ENCODE results near the gene SHISA5. TPM values are rescaled to one million over a fixed set of nuclear protein-coding genes. Genes with fewer than 3 reads are reported as not detected.

Gene SHISA5
- total RNA-seq, 1 donor from 2014 or later = 32.4 TPM

DNA sequence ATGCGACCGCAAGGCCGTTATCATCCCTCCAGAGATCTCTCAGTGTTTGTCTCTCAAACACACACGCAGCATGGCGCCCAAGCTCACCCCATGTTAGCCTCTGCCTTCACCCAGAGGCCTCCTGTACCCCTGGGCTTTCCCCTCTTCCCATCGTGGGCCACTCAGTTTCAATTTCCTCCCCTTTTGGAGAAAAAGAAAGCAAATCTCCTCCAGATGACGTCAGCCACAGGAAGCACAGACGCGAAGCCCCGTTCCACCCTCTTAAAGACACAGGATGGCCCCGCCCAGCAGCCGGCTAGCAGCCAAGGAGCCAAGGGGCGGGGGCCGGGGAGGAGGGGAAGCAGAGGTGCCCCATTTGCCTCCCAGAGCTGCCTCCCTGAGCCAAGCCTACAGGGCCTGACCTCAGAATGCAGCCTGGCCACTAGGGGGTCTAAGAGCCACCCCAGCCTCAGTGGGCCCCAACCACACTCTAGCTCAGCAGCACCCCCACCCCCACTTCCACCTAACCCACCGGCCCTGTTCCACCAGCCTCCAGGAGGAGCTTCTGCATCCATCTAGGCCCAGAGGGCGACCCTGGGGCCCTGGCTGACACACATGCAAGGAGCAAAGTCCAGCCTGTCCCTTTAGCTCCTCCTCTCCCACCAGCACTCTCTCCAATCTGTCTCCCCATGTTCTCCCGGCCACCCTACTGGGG is 30.9 kb downstream of the SHISA5 start:
- Histone ChIP-seq H3K9me3 (ENCODE audit: control insufficient read depth in 3 of 3, low read length in 3 of 3) (no peaks in the 10 kb centered on the region), H3K27ac (ENCODE audit: low read depth, low read length) (peak overlapping the region; percentile 87), H3K4me1 (ENCODE audit: control insufficient read depth in 3 of 3, insufficient read depth in 3 of 3, low read length in 3 of 3) (peaks cover 27 to 40% (median 33%) of the 10 kb centered on the region in 3 donors), H3K9ac (ENCODE audit: low read depth in 1 of 3, low read length in 3 of 3) (peak overlapping the region; percentile 72 to 90 (median 89)), H3K36me3 (ENCODE audit: control insufficient read depth in 3 of 3, insufficient read depth in 3 of 3, low read length in 3 of 3) (peaks cover 8 to 18% (median 13%) of the 10 kb centered on the region in 3 donors), H3K4me3 (ENCODE audit: low read length in 3 of 3) (peak overlapping the region; percentile 74 to 97 (median 92)), H3K27me3 (ENCODE audit: control insufficient read depth in 3 of 3, insufficient read depth in 3 of 3, low read length in 3 of 3) (no peaks in the 10 kb centered on the region)

DNA sequence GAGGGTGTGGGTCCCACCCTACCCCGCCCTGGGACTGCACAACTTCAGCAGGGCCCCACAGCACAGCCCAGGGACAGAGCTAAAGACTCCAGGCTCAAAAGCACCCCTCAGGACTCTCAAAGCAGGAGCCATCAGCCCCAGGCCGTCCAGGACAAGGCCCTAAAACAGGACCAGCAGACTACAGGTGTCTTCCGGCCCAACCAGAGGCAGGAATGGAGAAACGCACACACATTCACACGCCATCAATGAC is 31.4 kb downstream of the SHISA5 start:
- Histone ChIP-seq H3K4me3 (ENCODE audit: low read length in 3 of 3) (peak overlapping the region; percentile 74 to 97 (median 92)), H3K9me3 (ENCODE audit: control insufficient read depth in 3 of 3, low read length in 3 of 3) (no peaks in the 10 kb centered on the region), H3K9ac (ENCODE audit: low read depth in 1 of 3, low read length in 3 of 3) (peak overlapping the region; percentile 72 to 90 (median 89)), H3K27me3 (ENCODE audit: control insufficient read depth in 3 of 3, insufficient read depth in 3 of 3, low read length in 3 of 3) (no peaks in the 10 kb centered on the region), H3K4me1 (ENCODE audit: control insufficient read depth in 3 of 3, insufficient read depth in 3 of 3, low read length in 3 of 3) (peaks cover 32 to 45% (median 38%) of the 10 kb centered on the region in 3 donors), H3K27ac (ENCODE audit: low read depth, low read length) (peak overlapping the region; percentile 87), H3K36me3 (ENCODE audit: control insufficient read depth in 3 of 3, insufficient read depth in 3 of 3, low read length in 3 of 3) (peaks cover 13 to 18% (median 17%) of the 10 kb centered on the region in 3 donors)

DNA sequence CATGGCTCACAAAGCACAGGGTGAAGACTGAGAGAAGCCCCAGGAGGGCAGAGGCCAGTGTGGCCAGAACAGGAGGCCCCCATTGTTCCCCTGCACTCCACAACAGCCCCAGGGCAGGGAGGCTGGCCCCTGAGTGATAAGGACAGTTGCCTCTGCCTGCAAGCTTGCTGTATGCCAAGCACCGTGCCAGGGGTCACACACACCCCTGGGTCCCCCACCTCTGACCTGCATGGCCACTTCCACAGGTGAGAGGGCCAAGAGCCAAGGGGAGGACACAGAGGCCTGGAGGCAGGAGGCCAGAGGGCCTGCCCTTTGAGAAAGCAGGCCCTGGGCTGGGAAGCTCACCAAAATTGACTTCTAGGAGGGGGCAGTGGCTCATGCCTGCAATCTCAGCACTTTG is 33.7 kb downstream of the SHISA5 start:
- Histone ChIP-seq H3K9ac (ENCODE audit: low read depth in 1 of 3, low read length in 3 of 3) (peak overlapping the region in 2 of 3 donors; percentile 32 to 60), H3K27me3 (ENCODE audit: control insufficient read depth in 3 of 3, insufficient read depth in 3 of 3, low read length in 3 of 3) (no peaks in the 10 kb centered on the region), H3K9me3 (ENCODE audit: control insufficient read depth in 3 of 3, low read length in 3 of 3) (no peaks in the 10 kb centered on the region), H3K4me3 (ENCODE audit: low read length in 3 of 3) (no peak overlapping the region), H3K36me3 (ENCODE audit: control insufficient read depth in 3 of 3, insufficient read depth in 3 of 3, low read length in 3 of 3) (peaks cover 18 to 25% (median 23%) of the 10 kb centered on the region in 3 donors), H3K4me1 (ENCODE audit: control insufficient read depth in 3 of 3, insufficient read depth in 3 of 3, low read length in 3 of 3) (peaks cover 51 to 66% (median 60%) of the 10 kb centered on the region in 3 donors), H3K27ac (ENCODE audit: low read depth, low read length) (no peak overlapping the region)

DNA sequence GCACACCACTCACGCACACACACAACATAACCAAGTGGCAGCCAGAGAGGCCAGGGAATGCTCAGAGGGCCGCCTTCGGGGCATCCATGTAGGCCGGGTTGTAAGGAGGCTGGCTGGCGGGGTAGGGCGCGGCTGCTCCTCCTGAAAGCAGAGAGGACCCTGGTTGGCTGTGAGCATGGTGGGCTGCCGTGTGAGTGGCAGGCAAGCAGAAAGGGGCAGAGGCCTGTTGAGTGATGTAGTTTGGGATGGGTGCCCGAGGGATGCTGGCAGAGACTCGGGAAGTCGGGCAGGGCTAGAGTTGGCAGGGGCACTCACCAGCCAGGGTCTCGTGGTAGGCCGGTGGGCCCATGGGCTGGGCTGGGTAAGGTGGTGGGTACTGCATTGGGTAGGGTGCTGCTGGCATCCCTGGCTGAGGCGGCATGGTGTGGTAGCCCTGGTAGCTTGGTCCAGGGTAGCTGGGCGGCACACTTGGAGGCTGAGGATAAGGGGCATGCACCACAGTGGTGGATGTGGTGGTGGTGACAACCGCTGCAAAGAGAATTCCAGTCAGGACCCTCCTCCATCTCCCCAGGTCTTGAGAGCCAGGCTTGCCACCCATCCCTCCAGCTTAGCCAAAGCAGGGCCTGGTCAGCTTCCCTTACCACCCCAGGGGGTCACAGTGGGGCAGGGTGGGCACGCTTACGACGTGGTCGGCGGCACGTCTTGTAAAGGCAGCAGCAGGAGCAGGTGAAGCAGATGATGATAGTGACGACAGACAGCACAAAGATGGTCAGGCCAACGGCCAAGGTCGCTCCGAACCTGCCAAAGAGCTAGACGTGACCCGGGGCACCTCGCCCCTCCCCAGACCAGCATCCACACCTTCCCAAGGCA is 34.7 kb downstream of the SHISA5 start:
- peaks cover 18 to 27% (median 23%) of the 10 kb centered on the region in 3 donors for H3K36me3 ChIP-seq (ENCODE audit: control insufficient read depth in 3 of 3, insufficient read depth in 3 of 3, low read length in 3 of 3)
- H3K27me3 ChIP-seq (ENCODE audit: control insufficient read depth in 3 of 3, insufficient read depth in 3 of 3, low read length in 3 of 3) = no peaks in the 10 kb centered on the region
- no peaks in the 10 kb centered on the region for H3K9me3 ChIP-seq (ENCODE audit: control insufficient read depth in 3 of 3, low read length in 3 of 3)
- no peak overlapping the region for H3K27ac ChIP-seq (ENCODE audit: low read depth, low read length)
- peaks cover 57 to 74% (median 69%) of the 10 kb centered on the region in 3 donors for H3K4me1 ChIP-seq (ENCODE audit: control insufficient read depth in 3 of 3, insufficient read depth in 3 of 3, low read length in 3 of 3)
- peak overlapping the region in 2 of 3 donors; percentile 12 to 25 for H3K9ac ChIP-seq (ENCODE audit: low read depth in 1 of 3, low read length in 3 of 3)
- peak overlapping the region in 1 of 3 donors; percentile 13 for H3K4me3 ChIP-seq (ENCODE audit: low read length in 3 of 3)

DNA sequence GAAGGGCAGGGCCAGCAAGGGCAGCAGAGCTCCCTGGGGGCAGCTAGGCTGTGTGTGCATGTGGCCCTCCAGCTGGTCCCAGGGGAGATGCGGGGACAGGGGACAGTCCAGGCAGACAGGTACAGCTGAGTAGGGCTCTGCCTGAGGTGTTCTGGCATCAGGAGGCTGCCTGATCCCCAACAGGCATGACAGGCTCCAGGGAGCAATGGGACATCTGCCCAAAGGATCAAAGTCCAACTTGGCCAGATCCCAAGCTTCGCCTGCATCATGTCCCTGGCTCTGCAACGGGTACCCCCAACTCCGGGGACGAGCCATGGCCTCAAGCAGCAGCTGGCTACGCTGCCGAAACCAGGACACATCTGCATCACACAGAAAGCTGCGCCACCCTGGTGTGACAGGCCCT is 35.6 kb downstream of the SHISA5 start:
- no peak overlapping the region for H3K4me3 ChIP-seq (ENCODE audit: low read length in 3 of 3)
- H3K27me3 ChIP-seq (ENCODE audit: control insufficient read depth in 3 of 3, insufficient read depth in 3 of 3, low read length in 3 of 3) = no peaks in the 10 kb centered on the region
- no peaks in the 10 kb centered on the region for H3K9me3 ChIP-seq (ENCODE audit: control insufficient read depth in 3 of 3, low read length in 3 of 3)
- peaks cover 54 to 70% (median 67%) of the 10 kb centered on the region in 3 donors for H3K4me1 ChIP-seq (ENCODE audit: control insufficient read depth in 3 of 3, insufficient read depth in 3 of 3, low read length in 3 of 3)
- peak overlapping the region; percentile 100 for H3K27ac ChIP-seq (ENCODE audit: low read depth, low read length)
- peaks cover 19 to 29% (median 23%) of the 10 kb centered on the region in 3 donors for H3K36me3 ChIP-seq (ENCODE audit: control insufficient read depth in 3 of 3, insufficient read depth in 3 of 3, low read length in 3 of 3)
- H3K9ac ChIP-seq (ENCODE audit: low read depth in 1 of 3, low read length in 3 of 3) = peak overlapping the region; percentile 16 to 91 (median 57)

DNA sequence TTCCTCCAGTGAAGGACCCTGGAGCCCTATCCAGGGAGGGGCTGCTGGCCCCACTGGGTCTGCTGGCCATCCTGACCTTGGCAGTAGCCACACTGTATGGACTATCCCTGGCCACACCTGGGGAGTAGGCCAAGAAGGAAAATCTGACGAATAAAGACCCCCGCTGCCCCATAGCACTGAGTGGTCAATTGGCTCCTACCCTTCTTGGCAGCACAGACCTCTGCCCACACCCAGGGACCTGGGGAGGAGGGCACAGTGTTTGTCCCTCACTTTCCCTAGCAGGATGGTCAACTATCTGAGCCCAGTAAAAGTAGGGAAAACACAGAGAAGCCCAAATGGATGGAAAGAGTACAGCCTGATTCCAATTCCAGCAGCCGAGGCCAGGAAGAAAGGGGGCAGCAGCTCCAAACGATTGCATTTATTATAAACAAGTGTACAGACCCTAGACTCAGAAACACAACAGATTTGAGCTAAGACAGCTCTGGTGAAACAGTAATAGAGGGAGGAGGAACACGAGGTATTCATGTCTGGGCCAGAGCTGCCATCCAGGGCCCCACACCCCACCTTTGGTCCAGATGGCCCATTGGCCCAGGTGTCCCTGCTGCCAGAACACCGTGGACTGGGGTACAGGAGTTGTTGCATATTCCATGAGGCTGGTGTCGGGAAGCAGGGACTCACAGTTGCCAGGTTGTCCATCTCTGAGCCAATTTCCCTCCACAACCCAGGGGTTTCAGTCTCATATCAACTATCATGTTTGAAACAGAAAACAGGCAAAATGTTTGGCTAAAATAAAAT is 36.3 kb downstream of the SHISA5 start:
- Histone ChIP-seq H3K36me3 (ENCODE audit: control insufficient read depth in 3 of 3, insufficient read depth in 3 of 3, low read length in 3 of 3) (peaks cover 19 to 29% (median 23%) of the 10 kb centered on the region in 3 donors), H3K27me3 (ENCODE audit: control insufficient read depth in 3 of 3, insufficient read depth in 3 of 3, low read length in 3 of 3) (no peaks in the 10 kb centered on the region), H3K27ac (ENCODE audit: low read depth, low read length) (peak overlapping the region; percentile 100), H3K4me3 (ENCODE audit: low read length in 3 of 3) (peak overlapping the region; percentile 84 to 90 (median 88)), H3K9me3 (ENCODE audit: control insufficient read depth in 3 of 3, low read length in 3 of 3) (no peaks in the 10 kb centered on the region), H3K4me1 (ENCODE audit: control insufficient read depth in 3 of 3, insufficient read depth in 3 of 3, low read length in 3 of 3) (peaks cover 52 to 65% (median 62%) of the 10 kb centered on the region in 3 donors), H3K9ac (ENCODE audit: low read depth in 1 of 3, low read length in 3 of 3) (peak overlapping the region; percentile 91 to 98 (median 92))

GRCh38 chr3:48467110-48467454 is 36.9 kb downstream of the SHISA5 start:
- Histone ChIP-seq H3K9ac (ENCODE audit: low read depth in 1 of 3, low read length in 3 of 3) (peak overlapping the region; percentile 91 to 98 (median 92)), H3K36me3 (ENCODE audit: control insufficient read depth in 3 of 3, insufficient read depth in 3 of 3, low read length in 3 of 3) (peaks cover 19 to 29% (median 23%) of the 10 kb centered on the region in 3 donors), H3K27me3 (ENCODE audit: control insufficient read depth in 3 of 3, insufficient read depth in 3 of 3, low read length in 3 of 3) (no peaks in the 10 kb centered on the region), H3K4me3 (ENCODE audit: low read length in 3 of 3) (peak overlapping the region; percentile 84 to 90 (median 88)), H3K4me1 (ENCODE audit: control insufficient read depth in 3 of 3, insufficient read depth in 3 of 3, low read length in 3 of 3) (peaks cover 52 to 64% (median 60%) of the 10 kb centered on the region in 3 donors), H3K9me3 (ENCODE audit: control insufficient read depth in 3 of 3, low read length in 3 of 3) (no peaks in the 10 kb centered on the region), H3K27ac (ENCODE audit: low read depth, low read length) (peak overlapping the region; percentile 100)

DNA sequence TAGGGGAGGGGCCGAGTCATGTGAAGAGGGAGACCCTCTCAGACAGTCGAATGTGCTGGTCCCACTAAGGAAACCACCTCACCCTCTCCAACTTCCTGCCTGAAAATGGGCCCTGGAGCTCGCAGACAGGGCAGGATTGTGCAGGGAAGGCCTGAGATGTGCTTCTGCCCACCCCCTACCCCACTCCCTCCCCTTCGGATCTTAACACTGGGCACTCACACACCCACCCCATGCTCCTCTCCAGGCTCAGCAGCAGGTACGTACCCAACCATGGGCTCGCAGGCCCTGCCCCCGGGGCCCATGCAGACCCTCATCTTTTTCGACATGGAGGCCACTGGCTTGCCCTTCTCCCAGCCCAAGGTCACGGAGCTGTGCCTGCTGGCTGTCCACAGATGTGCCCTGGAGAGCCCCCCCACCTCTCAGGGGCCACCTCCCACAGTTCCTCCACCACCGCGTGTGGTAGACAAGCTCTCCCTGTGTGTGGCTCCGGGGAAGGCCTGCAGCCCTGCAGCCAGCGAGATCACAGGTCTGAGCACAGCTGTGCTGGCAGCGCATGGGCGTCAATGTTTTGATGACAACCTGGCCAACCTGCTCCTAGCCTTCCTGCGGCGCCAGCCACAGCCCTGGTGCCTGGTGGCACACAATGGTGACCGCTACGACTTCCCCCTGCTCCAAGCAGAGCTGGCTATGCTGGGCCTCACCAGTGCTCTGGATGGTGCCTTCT is 37.4 kb downstream of the SHISA5 start:
- Histone ChIP-seq H3K4me1 (ENCODE audit: control insufficient read depth in 3 of 3, insufficient read depth in 3 of 3, low read length in 3 of 3) (peaks cover 52 to 61% (median 60%) of the 10 kb centered on the region in 3 donors), H3K27ac (ENCODE audit: low read depth, low read length) (peak overlapping the region; percentile 100), H3K4me3 (ENCODE audit: low read length in 3 of 3) (peak overlapping the region; percentile 84 to 90 (median 88)), H3K27me3 (ENCODE audit: control insufficient read depth in 3 of 3, insufficient read depth in 3 of 3, low read length in 3 of 3) (no peaks in the 10 kb centered on the region), H3K9ac (ENCODE audit: low read depth in 1 of 3, low read length in 3 of 3) (peak overlapping the region; percentile 91 to 98 (median 92)), H3K36me3 (ENCODE audit: control insufficient read depth in 3 of 3, insufficient read depth in 3 of 3, low read length in 3 of 3) (peaks cover 19 to 29% (median 23%) of the 10 kb centered on the region in 3 donors), H3K9me3 (ENCODE audit: control insufficient read depth in 3 of 3, low read length in 3 of 3) (no peaks in the 10 kb centered on the region)

All from skeletal muscle tissue (tissue), 4 donors.